ENCODE data around the gene CCL17. TPM values are rescaled to one million over a fixed set of nuclear protein-coding genes. Genes with fewer than 3 reads are reported as not detected.

Gene CCL17
- total and polyA plus RNA-seq, 2 of the 4 experiments (the other 2 are of a cell fraction): not detected

DNA sequence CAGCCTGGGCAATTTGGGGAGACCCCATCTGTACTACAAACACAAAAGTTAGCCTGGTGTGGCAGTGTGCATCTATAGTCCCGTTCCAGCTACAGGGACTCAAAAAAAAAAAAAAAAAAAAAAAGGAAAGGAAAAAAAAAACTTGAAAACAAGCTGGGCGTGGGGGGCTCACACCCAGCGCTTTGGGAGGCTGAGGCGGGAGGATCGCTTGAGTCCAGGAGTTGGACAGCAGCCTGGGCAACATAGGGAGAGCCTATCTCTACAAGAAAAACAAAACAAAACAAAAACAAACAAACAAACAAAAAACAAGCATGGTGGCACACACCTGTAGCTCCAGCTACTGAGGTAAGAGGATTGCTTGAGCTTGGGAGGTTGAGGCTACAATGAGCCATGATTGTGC, 12.9 kb upstream of the CCL17 start:
- TF ChIP-seq MAZ (IDR thresholded peaks at IDR 0.05; ENCODE audit: borderline replicate concordance, low read depth, low read length) (no peak), NFE2L2 (IDR thresholded peaks at IDR 0.05; ENCODE audit: low read depth, low read length) (no peak), MAFK (IDR thresholded peaks at IDR 0.05; ENCODE audit: low read depth, low read length) (no peak), POLR2A (IDR thresholded peaks at IDR 0.05; ENCODE audit: low read depth, low read length) (no peak), FOS (IDR thresholded peaks at IDR 0.05; ENCODE audit: low read depth, low read length) (no peak), CEBPB (IDR thresholded peaks at IDR 0.05; ENCODE audit: low read depth, low read length) (no peak), BHLHE40 (IDR thresholded peaks at IDR 0.05; ENCODE audit: low read depth, low read length) (no peak), MXI1 (IDR thresholded peaks at IDR 0.05; ENCODE audit: borderline replicate concordance, low read depth, low read length) (no peak), RCOR1 (IDR thresholded peaks at IDR 0.05; ENCODE audit: insufficient replicate concordance, low read length) (no peak), RAD21 (IDR thresholded peaks at IDR 0.05; ENCODE audit: low read length) (no peak)
- TF ChIP-seq, protein P1, sequence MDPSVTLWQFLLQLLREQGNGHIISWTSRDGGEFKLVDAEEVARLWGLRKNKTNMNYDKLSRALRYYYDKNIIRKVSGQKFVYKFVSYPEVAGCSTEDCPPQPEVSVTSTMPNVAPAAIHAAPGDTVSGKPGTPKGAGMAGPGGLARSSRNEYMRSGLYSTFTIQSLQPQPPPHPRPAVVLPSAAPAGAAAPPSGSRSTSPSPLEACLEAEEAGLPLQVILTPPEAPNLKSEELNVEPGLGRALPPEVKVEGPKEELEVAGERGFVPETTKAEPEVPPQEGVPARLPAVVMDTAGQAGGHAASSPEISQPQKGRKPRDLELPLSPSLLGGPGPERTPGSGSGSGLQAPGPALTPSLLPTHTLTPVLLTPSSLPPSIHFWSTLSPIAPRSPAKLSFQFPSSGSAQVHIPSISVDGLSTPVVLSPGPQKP (IDR thresholded peaks at IDR 0.05; ENCODE audit: borderline replicate concordance, low read depth, low read length): no peak
- no peak for ATAC-seq (ENCODE audit: low read depth)
- peaks cover 40% of the 10 kb centered on the region for H3K27me3 ChIP-seq (ENCODE audit: control insufficient read depth, insufficient read depth, low read length)
- no peak overlapping the region for H3K9ac ChIP-seq (ENCODE audit: low read depth, low read length)
- in situ Hi-C loops (cut with MboI; ENCODE audit: low sequenced_read_pairs) (no loop called here), dilution Hi-C loops (cut with HindIII; ENCODE audit: low sequenced_read_pairs, unreplicated experiment) (no loop called here), intact Hi-C loops (cut with micrococcal nuclease) (no loop called here)
- peaks cover 3% of the 10 kb centered on the region for H3K9me3 ChIP-seq (ENCODE audit: control insufficient read depth, insufficient read depth, low read length)
- no peak overlapping the region for H4K91ac ChIP-seq (ENCODE audit: insufficient read depth, low read depth, low read length)
- H2BK120ac ChIP-seq (ENCODE audit: low read depth, low read length): no peak overlapping the region
- H2AFZ ChIP-seq (replicated peaks; ENCODE audit: low read length, poor library complexity): no peak overlapping the region
- no peak overlapping the region for H4K5ac ChIP-seq (ENCODE audit: low read depth, low read length)
- no peak for DNase-seq
- no peak overlapping the region for H3K23ac ChIP-seq (ENCODE audit: low read depth, low read length)
- no peaks in the 10 kb centered on the region for H3K79me1 ChIP-seq (ENCODE audit: low read depth in 1 of 2, low read length in 2 of 2)
- H3K56ac ChIP-seq (ENCODE audit: extremely low read depth, insufficient read depth, low read length): no peak overlapping the region
- ChIA-PET POLR2A (ENCODE audit: unreplicated experiment) (no interaction called here), CTCF (interaction anchor here (0.6 kb wide), 2 partner anchors 25 to 905 kb away, joined by 3 to 4 read pairs; no protein-coding TSS in a partner anchor)
- no peak overlapping the region for H3K4me3 ChIP-seq (ENCODE audit: insufficient read depth, low read depth, low read length)
- H2AK5ac ChIP-seq (ENCODE audit: low read depth, low read length): no peak overlapping the region
- H3K9me1 ChIP-seq (ENCODE audit: insufficient read depth, low read length): no peaks in the 10 kb centered on the region
- no peak overlapping the region for H4K8ac ChIP-seq (ENCODE audit: low read depth in 2 of 2, low read length in 2 of 2)
- H2AK9ac ChIP-seq (replicated peaks; ENCODE audit: low read depth, low read length, poor library complexity): no peak overlapping the region
- no peak overlapping the region for H2BK15ac ChIP-seq (ENCODE audit: low read depth, low read length)
- no CpG with 5 or more reads among the region's 5 CpGs for WGBS, 2 experiments (ENCODE audit: extremely low coverage in 2 of 2, insufficient read length in 1 of 2)
- BruUV-seq (replicated peaks): no TSS peak
- H3K14ac ChIP-seq (replicated peaks; ENCODE audit: low read depth, low read length): no peak overlapping the region
- H2BK5ac ChIP-seq (ENCODE audit: low read depth, low read length, poor library complexity, severe bottlenecking): no peak overlapping the region
- no peak overlapping the region for H2BK20ac ChIP-seq (ENCODE audit: low read depth, low read length)
- H4K20me1 ChIP-seq (ENCODE audit: insufficient read depth, low read length): no peaks in the 10 kb centered on the region
- H3K18ac ChIP-seq (ENCODE audit: low read depth, low read length): no peak overlapping the region
- no peak overlapping the region for H3K4me2 ChIP-seq (ENCODE audit: low read depth, low read length)
- H3K4me1 ChIP-seq (ENCODE audit: control insufficient read depth, insufficient read depth, low read length): no peaks in the 10 kb centered on the region
- no peak overlapping the region for H3K4ac ChIP-seq (ENCODE audit: low read depth, low read length)
- H3K27ac ChIP-seq (ENCODE audit: insufficient read depth, low read length): no peak overlapping the region
- H3K36me3 ChIP-seq (ENCODE audit: control insufficient read depth, insufficient read depth, low read length): no peaks in the 10 kb centered on the region

Measured in IMR-90 (cell line).